Activated CD8-positive, alpha-beta memory T cell treated with anti-CD3 and anti-CD28 coated beads for 48 hours (primary cell): ENCODE data around the gene OLFM2.
"Not testable (repeated sequence)": the region's sequence is repeated elsewhere in the genome, so short reads cannot be mapped to it uniquely, and the experiment has no call there.

Experiments used
- DNase-seq, 3 experiments: peaks; one replicate each; pipeline ENCODE4 v3.0.0-alpha.2; 2020; ENCODE audit warnings: low read depth in 2 of 3, low spot score in 2 of 3

The OLFM2 gene

DNA sequence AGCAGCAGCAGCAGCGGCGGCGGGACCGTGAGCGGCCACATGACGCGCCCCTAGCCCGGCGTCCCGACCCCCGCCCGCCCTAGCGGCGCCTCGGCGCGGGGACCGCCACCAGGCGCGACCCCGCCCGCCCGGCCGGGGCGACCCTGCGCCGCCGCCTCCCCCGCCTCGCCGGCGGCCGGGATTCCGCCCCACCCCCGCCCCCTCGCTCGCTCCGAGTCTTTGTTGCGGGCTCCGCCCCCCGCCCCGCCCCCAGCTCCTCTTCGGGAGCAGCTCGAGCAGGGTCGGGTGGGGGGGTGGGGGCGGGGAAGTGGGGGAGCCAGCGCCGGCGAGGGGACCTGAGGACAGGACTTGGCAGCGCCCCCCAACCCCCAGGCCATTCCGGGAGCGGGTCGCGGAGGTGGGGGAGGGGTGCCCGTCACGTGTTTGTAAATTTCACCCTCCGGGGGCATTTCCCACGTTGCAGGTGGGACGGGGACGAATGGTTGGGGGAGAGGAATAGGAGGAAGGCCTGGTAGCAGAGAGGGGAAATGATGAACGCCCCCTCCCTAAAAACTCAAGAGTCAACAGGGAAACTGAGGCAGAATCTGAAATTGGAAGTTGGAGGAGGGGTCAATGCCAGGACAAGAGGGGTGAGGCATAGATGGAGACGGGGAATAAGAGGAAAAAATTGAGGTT lies at the start of gene OLFM2:
OLFM2 (minus strand) TSS at position 190 of the 675 bp plus-strand sequence; CDS start at position 41, 149 bp downstream.
- no peak for DNase-seq

DNA sequence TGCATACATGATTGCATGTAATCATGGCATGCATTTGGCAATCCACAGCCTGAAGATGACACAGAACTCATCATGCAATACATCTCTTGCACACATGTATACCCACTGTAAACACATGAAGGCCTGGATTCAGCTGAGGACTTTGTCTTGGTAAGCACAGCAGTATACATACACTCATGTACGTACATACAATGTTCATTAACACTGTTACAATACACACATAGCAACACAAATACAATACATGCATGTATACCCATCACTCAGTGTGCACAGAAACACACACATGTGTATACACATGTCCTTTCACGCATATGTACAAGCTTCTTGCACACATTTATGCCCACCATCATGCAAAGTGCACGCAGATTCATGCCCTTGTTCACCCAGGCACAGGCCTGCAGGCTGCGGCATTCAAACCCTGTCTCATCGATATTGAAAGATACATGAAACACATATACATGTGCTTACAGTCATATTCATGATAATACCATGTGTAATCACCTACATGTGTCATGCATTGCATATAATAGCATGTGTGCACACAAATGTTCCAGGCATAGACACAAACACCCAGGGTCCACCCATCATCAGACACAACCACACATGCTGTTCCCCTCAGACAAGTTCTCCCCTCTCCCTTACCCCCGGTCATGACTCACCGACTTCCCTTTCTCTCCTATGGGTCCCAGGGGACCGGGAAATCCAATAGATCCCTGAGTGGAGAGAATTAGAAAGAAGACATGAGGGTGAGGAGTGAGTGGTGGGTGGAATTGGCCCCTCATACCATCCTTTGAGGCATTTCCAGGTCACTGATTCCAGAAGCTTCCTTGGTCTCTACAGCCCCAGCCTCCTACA lies 45.3 kb upstream of the OLFM2 start:
- no peak for DNase-seq

DNA sequence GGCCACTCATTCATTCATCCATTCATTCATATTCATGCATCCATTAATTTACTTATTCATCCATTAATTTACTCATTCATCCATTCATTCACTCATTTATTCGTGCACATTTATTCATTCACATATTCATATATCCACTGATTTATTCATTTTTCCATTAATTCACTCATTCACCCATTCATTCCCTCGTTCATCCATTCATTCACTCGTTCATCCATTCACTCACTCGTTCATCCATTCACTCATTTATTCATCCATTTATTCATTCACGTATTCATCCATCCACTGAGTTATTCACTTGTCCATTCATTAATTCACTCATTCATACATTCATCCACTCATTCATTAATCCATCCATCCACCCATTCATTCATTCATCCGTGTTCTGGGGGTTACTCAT lies 35.8 kb upstream of the OLFM2 start:
- no peak for DNase-seq

DNA sequence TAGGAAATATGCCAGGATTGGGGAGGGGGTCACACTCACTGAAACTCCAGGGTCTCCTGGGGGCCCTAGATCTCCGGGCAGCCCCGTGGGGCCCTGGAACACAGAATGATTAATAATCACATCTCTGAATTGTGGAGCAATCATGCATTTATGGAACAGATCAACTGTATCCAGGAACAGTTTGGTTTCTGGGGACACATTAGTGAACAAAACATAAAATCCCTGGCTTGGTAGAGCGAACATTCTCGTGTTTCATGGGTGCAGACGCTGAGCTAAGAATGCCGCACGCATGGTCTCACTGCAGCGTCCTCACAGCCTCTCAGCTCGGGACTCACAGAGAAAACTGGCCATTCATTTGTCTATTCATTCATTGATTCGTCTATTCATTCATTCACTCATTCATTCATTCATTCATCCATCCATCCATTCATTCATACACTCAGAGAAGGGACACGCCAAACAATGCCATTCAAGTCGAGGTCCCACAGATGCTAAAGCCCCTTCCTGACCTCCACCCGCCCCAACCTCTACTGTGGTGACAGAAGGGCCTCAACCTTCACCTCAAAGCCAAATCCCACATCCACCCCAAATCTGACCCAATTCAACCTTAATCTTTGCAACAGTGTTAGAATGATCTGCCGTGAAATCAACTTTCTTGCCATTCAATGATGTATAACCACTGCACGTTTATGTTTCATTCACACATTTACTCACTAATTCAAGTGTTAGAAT lies 35.0 kb upstream of the OLFM2 start:
- no peak for DNase-seq

DNA sequence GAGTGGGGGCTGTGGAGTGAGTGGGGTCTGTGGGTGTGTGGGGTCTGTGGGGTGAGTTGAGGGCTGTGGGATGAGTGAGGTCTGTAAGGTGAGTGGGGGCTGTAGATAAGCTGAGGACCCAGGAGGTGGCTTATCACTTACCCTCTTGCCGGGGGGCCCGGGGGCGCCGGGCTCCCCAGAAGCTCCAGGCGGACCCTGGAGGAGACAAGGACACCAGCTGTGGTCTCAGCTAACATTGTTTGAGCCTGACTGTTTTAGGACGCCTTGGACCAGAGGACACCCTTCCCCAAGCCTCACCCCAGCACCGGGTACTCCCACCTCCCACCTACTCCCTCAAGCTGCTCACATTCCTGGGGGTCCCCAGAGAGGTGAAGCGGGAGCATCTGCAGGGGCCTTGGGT lies 34.2 kb upstream of the OLFM2 start:
- no peak for DNase-seq

DNA sequence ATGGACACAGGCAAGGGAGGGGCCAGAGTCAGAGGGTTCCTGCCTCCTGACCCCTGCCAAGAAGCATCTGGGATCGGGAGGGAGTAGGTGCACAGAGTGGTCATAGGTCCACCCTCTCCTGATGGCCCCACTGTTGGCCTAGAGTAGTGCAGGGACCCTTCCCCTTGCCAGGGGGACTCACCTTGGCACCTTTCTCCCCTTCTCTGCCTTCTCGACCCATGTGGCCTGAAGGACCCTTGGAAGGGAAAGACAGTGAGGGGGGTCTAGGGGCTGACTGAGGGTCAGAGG lies 33.3 kb upstream of the OLFM2 start:
- no peak for DNase-seq

DNA sequence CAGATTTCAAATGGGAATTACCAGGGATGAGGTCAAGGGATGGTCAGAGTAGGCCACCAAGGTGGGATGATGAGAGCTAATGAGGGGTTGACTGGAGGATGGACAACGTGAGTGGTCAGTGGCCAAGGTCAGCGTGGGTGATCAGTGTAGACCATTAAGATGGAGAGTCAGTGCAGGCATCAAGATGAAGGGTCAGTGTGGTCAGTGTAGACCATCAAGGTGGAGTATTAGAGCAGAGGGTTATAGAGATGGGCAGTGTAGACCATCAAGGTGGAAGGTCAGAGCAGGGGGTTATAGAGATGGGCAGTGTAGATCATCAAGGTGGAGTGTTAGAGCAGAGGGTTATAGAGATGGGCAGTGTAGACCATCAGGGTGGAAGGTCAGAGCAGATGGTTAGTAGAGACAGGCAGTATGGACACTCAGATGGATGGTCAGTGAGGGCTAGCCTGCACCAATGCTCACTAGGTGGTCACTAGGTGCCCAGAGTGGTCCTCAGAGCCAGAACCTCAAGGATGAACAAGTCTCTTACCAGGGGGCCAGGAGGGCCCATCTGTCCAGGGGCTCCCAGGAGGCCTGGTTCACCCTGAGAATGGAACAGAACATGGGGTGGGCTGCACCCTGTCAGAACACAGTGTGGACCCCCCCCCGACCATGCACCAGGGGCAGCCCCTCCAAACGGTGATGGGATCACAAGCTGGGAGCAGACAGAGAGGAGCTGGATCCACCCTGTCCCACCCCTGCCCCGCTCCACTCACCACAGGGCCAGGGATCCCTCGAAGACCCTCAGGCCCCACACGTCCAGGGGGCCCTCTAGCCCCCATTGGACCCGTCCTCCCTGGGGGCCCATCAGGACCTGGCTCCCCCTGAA lies 32.7 kb upstream of the OLFM2 start:
- DNase-seq: no peak

DNA sequence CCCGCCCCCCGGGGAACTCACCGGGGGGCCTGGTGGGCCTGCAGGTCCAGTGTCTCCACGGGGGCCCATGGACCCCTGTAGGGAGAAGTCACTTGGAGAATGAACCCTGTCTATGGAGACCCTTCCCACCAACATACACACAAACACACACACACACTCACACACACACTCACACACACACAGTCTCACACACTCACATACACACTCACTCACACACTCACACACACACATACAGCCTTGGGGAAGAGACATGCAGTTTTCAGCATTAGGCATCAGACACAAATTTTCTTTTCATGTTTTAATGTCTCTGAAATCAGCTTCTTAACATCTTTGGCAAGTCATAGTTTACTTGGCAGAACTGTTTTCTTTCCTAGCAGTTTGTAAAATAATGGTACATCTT lies 31.0 kb upstream of the OLFM2 start:
- DNase-seq: no peak

DNA sequence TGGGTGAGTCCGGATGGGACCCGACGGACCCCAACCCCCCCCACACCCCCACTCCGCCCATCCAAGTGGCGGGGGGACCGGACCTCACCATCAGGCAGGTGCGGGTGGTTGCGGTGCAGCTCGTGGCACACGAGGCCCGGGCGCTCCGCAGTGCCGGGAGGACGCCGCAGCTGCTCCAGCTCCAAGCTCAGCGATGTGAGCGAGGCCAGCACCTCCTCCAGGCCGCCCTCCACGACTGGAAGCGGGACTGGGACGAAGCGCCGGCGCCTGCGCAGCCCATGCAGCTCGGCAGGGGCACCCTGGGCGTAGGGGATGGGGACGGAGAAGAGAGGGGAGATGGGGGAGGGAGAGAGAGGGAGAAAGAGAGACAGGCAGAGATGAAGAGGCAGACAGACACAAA lies 30.1 kb upstream of the OLFM2 start:
- no peak for DNase-seq

DNA sequence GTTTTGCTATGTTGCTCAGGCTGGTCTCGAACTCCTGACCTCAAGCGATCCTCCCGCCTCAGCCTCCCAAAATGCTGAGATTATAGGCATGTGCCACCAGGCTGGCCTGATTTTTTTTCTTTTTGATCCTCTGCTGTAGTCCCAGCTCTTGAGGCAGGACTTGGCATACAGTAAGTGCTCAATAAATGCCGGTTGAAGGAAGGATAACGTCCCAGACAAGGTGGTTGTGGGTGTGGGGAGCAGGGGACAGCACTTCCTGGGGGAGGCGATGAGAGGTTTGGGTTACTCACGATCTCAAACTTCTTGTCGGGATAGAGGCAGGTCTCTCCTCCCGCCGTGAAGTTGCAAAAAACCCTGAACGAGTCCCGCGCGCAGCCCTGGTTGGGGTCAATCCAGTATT lies 29.7 kb upstream of the OLFM2 start:
- no peak for DNase-seq

DNA sequence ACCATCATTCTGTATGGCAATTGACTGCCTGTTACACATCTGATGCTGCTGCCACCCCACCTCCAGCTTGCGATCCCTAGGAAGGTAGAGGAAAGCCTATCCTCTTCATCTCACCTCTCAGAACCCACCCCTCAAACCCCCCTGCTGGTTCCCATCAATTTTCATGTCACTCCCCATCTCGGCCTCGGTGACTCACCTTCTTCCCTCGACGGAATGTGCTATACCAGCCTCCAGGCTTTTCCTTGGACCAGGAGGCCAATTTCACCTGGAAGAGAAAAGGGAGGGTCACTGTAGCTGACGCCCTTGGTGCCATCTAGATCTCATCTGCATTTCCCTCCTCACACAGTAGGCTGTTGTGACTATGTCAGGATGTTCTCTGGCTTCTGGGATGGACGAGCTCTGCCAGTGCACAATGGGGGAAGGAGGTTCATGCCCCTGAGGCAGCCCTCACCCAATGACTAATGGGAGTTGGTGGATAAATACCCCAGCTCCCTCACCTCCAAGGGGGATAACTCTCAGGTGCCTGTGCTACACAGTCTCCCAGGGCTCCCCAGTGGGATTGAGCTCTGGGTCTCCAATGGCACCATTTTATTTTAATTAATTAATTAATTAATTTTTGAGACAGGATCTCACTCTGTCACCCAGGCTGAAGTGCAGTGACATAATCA lies 26.4 kb upstream of the OLFM2 start:
- no peak for DNase-seq

DNA sequence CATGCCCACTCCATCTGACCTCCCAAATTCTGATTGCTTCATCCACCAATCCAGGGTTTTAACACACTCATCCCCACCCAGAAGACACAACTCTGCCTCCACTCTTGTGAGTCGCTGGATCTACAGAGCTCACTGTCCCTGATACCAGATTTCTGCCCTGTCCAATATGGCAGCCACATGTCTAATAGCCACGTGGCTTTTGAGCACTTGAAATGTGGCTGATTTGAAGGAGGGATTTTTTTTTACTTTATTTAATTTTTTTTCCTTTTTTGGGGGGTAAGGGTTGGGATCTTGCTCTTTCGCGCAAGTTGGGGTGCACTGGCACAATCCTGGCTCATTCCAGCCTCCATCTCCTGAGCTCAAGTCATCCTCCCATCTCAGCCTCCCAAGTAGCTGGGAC lies 24.8 kb upstream of the OLFM2 start:
- no peak for DNase-seq

DNA sequence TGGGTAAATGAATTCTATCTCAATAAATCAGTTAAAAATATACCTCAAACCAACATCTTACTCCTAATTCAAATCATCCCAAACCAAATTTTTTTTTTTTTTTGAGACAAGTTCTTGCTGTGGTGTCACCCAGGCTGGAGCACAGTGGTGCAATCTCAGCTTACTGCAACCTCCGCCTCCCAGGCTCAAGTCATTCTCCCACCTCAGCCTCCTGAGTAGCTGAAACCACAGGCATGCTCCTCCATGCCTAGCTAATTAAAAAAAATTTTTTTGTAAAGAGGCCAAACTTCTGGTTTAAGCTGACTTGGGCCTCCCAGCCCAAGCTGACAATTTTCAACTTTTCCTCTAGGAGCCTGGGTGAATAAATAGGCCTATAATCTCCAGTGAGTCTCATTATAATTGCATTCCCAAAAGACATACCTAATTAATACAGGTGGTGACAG lies 22.1 kb upstream of the OLFM2 start:
- no peak for DNase-seq

DNA sequence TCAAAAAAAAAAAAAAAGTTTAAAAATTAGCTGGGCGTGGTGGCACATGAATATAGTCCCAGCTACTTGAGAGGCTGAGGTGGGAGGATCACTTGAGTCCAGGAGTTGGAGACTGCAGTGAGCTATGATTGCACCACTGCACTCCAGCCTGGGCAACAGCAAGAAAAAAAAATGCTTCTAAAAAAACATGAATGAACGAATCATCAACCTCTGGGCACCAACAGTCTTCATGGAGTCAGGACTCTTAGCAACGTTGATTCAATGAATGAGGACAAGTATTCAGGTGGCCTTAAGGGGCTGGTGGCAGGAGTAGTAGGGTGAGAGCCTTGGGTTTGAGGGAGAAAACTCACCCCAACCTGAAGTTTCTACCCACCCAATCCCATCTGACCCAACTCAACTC lies 20.6 kb upstream of the OLFM2 start:
- no peak for DNase-seq

DNA sequence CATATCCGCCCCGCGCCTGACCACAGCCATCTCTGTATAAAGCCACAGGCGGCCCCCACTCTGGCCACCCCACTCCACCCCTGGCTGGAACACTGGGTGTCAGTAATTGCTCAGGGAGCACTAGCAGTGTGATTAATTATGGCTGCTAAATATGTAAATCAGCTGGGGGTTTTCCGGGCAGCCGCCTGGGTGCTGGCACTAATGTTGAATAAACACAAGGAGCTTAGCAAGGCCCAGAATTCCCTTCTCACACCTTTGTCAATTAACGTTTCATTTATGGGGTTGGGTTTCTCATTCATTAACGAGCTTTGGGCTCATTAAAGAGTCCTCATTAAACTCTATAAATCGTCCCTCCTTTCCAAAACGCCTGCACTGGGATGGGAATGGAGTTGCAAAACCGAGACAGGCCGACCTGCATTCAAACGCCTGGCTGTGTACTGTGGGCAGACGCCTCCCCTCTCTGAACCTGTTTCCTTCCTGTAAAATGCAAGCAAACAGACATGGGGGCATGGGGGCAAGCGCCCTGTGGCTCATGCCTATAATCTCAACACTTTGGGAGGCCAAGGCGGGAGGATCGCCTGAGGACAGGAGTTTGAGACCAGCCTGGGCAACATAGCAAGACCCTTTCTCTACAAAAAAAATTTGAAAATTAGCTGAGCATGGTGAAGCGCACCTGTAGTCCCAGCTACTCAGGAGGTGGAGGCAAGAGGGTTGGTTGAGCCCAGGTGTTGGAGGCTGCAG lies 17.7 kb upstream of the OLFM2 start:
- DNase-seq: no peak

DNA sequence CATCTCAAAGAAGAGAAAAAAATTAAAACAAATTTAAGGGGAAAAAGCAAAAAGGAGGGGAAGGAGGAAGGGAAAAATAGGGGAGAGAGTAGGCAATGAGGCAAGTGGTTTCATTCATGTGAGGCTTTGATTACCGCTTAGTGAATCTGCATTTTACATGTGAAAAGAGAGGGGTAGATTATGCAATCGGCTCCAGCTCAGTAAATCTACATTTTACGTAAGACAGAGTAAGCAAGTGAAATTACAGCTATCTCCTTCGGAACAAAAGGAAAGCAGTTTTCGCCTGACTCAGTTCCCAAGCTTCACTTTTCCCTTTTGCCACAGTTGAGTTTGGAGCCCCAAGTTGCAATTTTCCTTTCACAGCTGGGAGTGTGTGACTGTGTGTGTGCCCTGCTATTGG lies 16.0 kb upstream of the OLFM2 start:
- no peak for DNase-seq

DNA sequence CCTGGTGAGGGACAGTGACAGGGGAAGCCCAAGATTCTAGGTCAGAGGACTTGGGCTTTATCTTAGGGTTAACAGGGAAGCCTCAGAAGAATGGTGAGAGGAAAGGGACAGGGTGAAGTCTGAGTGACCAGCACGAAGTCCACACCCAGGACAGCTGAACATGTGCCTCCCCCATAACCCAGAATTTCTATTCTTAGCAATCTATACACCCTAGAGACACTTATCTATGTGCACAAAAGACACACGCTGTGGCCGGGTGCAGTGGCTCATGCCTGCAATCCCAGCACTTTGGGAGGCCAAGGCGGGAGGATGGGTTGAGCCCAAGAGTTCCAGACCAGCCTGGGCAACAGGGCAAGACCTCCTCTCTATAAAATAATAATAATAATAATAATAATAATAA lies 11.1 kb upstream of the OLFM2 start:
- DNase-seq: no peak

DNA sequence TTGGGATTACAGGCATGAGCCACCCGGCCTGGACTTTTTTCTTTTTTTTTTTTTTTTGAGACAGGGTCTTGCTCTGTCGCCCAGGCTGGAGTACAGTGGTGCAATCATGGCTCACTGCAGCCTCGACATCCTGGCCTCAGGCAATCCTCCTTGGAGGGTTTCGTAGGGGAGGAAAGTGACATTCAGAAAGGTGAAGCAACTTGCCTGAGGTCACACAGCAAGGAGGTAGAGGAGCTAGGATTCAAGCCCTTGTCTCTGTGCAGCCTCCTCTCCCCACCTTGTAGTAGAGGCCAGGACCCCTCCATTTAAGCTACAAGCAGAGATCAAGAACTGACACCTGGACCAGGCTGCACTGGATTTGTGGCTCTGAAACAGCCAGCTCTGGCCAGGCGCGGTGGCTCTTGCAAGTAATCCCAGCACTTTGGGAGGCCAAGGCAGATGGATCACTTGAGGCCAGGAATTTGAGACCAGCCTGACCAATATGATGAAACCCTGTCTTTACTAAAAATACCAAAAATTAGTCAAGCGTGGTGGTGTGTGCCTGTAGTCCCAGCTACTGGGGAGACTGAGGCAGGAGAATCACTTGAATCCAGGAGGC lies 10.3 kb upstream of the OLFM2 start:
- not testable (repeated sequence) for DNase-seq

DNA sequence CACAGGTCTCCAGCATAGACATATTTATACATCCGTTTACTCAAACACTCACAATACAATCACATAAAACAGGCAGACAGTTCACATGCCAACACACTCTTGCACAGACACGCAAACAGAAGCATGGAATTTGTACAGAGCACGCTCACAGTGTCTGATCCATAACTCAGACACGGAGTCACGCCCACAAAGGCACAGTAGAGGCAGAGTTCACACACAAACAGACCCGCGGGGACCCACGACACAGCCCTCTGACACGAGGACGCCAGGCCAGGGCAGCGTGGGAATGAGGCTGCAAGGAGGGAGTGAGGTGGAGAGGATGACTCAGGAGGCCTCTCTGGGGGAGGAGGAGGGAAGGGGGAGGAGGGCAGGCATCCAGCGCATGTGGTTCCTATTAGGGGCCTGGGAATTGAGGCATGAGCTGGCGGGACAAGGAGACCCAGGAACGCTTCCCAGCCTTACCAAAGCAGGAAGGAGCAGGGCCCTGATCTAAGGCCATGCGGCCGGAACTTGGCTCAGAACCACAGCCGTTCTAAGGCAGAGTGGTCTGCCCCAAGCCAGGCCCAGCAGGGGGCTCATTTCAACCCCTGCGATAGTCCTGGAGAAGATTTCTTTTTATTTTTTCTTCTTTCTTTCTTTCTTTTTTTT lies 9.1 kb upstream of the OLFM2 start:
- no peak for DNase-seq
